Measurements from ENCODE around the gene LCMT1. TPM values are rescaled to one million over a fixed set of nuclear protein-coding genes. Genes with fewer than 3 reads are reported as not detected.

LCMT1 gene
- total RNA-seq, 4 donors from 2014 or later: 25.1 to 31.6 (median 29.9) TPM

GRCh38 chr16:25084797-25085196 is 26.7 kb upstream of the LCMT1 start:
- TF ChIP-seq CTCF (IDR thresholded peaks at IDR 0.05; ENCODE audit: low read depth): no peak

- no peak for TF ChIP-seq CTCF (IDR thresholded peaks at IDR 0.05; ENCODE audit: low read depth)
These were observed 23.8 kb upstream of the LCMT1 start for GRCh38 chr16:25087761-25088160.

GRCh38 chr16:25089351-25089750 is 22.2 kb upstream of the LCMT1 start:
- no peak for TF ChIP-seq CTCF (IDR thresholded peaks at IDR 0.05; ENCODE audit: low read depth)

- no peak for TF ChIP-seq CTCF (IDR thresholded peaks at IDR 0.05; ENCODE audit: low read depth)
These were observed 19.1 kb upstream of the LCMT1 start for GRCh38 chr16:25092441-25092840.

- TF ChIP-seq CTCF (IDR thresholded peaks at IDR 0.05; ENCODE audit: low read depth): no peak
These were observed 18.1 kb upstream of the LCMT1 start for GRCh38 chr16:25093208-25094061.

- TF ChIP-seq CTCF (IDR thresholded peaks at IDR 0.05; ENCODE audit: low read depth): no peak
These were observed 16.9 kb upstream of the LCMT1 start for GRCh38 chr16:25094596-25094995.

- no peak for TF ChIP-seq CTCF (IDR thresholded peaks at IDR 0.05; ENCODE audit: low read depth)
These were observed 15.9 kb upstream of the LCMT1 start for GRCh38 chr16:25095636-25096035.

Data from subcutaneous adipose tissue (tissue), 4 donors.